ENCODE measurements around the gene MMP25.

The MMP25 gene

DNA sequence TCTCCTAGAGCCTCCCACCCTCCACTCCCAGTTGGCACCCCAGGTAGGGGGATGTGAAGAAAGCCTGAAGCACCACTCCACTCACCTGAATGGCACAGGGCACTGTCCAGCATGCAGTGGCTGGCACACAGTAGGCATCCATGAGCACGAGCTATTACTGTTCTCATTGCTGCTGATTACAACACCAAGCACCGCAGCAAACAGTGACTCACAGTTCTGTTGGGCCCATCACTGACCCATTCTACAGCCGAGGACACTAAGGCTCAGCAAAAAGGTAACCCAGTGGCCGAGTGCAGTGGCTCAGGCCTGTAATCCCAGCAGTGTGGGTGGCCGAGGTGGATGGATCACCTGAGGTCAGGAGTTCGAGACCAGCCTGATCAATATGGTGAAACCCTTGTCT, 50.0 kb downstream of the MMP25 start:
- no peak for DNase-seq (ENCODE audit: low spot score)

DNA sequence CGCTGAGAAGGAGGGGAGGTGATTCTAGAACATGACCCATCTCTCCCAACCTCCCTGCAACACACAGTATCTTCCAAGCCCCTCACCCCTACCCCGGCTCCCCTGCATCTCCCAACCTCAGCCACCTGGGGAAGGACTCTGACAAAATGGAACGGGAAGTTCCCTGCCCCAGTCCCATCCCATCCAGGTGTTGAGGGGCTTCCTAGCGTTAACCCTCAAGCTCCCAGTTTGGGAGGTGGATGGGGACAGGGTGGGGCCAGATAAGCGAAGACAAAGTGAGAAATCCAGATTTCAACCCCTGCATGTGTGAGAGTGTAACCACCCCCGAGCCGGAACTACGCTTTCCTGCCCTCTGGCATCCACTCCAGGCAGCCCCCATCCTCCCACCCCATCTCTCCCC, 50.9 kb downstream of the MMP25 start:
- DNase-seq (ENCODE audit: low spot score): no peak

DNA sequence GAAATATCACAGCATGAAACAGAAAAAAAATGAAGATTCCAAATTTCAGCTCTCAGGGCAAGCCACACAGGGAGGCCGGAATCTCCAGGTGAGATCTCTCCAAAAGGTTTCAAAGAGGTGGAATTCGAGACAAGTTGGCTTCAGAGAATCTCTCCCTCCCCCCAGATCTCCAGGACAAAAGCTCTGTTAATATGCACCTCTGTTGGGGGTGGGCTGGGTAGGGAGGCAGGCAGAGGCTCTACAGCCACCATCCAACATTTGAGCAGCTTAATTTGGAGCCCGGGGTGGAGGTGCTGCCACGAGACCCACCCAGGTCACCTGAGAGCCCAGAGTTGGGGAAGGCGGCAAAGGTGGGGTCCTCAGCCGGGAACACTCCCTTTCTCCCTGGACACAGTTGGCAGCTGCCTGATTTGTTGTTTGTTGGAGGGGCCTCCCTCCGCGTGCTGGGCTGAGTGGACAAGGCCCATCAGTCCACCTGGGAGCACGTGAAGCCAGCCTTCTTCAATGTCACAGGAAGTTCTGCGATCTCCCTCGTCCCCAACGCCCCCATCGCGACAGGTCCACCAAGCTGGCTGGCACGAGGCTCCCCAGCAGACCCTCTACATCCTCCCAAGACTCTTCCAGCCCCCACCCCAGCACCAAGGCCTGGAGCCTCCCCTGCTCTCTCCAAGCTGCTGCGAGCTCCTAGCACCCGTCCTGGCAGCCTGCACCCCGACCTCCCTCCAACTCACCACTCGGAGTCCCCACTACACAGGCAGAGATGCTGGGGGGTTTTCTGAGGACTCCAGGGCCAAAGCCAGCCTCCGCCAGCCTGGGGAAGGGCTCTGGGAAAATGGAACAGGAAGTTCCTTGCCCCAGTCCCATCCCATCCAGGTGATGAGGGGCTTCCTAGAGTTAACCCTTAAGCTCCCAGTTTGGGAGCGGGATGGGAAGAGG, 52.4 kb downstream of the MMP25 start, which contains the start of gene ZSCAN10:
ZSCAN10 (minus strand) TSS at position 836 of the 936 bp plus-strand sequence. CDS start 6,357 bp downstream, outside the sequence.
- no peak for DNase-seq (ENCODE audit: low spot score)

DNA sequence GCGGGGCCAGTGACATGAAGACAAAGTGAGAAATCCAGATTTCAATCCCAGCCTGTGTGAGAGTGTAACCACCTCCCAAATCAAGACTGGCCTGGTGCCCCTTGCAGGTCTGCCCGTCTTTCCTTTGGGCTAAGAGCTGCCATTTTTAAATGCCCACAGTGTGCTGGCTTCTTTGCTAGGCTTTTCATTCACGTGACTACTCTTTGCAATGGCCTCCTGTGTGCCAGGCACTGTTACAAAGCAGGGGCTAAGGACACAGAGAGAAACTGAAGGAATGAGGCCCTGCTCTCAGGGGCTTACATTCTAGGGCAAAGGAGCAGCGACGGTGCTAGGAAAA, 53.0 kb downstream of the MMP25 start:
- DNase-seq (ENCODE audit: low spot score): no peak

DNA sequence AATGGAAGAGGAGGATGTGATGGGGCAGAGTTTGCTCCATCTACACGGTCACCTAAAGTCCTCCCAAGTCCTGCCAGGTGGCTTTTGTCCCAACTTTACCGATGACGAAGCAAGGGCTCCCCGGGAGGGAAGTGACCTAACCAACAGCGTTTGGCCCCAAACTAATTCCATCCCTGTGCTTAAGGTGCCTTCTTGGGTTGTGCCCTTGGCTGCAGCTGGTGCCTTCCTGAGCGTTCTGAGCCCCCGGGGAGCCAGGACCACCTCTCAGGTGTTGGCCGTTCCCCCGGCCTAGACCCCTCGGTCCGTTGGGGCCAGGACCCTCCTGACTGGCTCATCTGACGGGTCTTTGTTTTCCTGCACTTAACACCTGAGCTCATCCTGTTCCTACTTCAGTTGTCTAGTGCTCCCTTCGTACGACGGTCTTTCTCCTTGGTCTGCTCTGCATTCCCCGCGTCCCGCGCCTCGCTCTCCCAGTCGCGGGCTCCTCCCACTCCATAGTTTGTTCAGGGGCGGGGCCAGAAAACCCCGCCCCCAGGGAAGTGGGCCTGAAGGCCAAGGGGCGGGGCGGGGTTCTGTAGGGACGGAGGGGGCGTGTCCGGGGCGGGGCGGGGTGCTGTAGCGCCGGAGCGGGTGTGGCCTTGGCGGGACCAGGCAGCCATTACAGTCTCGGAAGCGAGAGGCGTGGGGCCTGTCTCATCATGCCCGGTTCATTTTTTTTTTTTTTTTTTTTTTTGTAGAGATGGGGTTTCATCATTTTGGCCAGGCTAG, 53.6 kb downstream of the MMP25 start:
- peak; percentile 95 for DNase-seq (ENCODE audit: low spot score)

DNA sequence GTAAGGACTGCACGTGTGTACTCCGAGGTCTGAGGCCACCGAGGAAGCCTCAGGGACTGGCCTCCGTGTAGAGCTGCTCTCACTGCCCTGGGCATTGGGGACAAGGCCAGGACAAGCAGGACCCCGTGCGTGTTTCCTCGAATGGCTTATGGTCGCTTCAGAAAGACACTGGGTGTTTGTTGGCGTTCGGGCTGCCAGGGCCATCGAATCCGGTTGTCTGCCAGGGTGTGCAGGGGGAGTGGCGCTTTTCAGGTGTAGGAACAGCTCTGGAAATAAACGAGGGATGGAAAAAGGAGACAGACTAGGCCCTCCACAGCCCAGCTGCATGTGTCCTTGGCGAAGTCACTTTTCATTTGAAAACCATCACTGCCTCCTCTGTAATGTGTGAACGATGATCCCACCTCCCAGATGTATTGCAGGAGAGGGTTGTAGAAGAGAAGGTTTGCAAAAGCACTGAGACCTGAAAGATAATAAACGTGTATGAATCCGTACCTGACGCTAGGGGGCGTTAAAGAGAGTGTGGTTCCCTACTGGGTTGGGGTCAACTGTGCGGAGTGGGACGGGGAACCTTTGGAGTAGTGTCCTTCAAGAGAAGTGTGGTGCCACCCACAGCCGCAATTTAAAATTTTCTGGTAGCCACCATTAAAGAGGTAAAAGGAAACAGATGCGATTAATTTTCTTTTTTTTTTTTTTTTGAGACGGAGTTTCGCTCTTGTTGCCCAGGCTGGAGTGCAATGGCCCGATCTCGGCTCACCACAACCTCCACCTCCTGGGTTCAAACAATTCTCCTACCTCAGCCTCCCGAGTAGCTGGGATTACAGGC, 54.9 kb downstream of the MMP25 start:
- no peak for DNase-seq (ENCODE audit: low spot score)

DNA sequence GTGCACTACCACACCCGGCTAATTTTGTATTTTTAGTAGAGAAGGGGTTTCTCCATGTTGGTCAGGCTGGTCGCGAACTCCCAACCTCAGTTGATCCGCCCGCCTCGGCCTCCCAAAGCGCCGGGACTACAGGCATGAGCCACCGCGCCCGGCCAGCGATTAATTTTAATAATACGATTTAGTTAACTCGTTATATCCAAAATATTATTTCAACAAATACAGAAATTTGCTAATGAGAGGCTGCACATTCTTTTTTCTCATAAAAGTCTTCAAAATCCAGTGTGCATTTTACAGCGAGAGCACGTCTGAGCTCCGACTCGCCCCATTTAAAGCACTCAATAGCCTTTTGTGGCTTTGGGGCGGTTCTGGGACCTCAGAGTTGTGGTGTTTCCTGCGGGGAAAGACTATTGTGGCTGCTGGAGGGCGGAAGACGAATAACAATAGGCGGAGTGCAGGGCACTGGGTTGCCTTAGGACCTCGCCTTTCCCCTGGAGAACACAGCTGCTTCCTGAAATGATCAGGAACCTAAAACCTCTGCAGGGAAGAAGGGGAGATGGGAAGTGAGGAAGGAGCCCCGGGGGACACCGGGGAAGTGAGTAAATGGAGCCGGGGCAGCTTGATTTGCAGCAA, 55.6 kb downstream of the MMP25 start:
- DNase-seq (ENCODE audit: low spot score): no peak

DNA sequence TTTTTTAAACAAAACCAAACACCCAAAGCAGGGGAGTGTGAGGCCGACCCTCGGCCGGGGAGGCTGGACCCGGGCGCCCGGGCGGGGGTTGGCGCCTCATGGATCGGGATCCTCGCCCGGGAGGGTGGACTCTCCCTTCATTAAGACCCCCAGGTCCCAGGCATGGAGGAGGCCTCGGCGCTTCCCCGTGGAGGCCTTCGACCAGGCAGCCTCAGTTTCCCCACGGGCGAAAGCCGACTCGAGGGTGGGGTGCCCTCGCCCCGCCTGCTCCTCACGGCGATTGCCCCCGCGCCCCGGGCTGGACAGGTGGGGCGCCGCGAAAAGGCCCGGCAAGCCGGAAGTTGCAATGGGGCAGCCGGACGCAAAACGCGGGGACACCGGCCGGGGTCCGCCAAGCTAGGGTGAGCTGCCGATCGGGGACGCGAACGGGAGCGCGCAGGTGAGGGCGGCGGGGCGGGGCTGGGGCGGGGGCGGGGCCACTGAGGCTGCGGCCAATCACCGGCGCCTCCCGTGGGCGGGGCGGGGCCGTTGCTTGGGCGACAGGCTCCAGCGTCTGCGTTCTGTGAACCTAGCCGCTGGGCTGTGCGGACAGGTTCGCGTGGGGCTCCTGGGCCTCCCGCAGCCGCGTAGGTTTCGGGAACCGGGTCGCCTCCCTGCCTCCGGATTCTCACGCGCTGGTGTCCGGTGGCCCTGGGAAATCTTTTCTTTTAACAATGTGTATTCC, 60.0 kb downstream of the MMP25 start:
- DNase-seq (ENCODE audit: low spot score): peak; percentile 95
